Glutamatergic neuron (in vitro differentiated cells): ENCODE data around the gene XRCC6. TPM values are rescaled to one million over a fixed set of nuclear protein-coding genes. Genes with fewer than 3 reads are reported as not detected.

Experiments used
- DNase-seq: peaks from one replicate; pipeline ENCODE4 v3.0.0; 2022
- H3K27ac Mint-ChIP-seq: one replicate; pipeline ENCODE4 v1.8.0; 2020; ENCODE audit warnings: mild to moderate bottlenecking, mixed read lengths, inconsistent platforms; ENCODE audit not compliant: unreplicated experiment
- H3K27me3 Mint-ChIP-seq: one replicate; pipeline ENCODE4 v1.8.0; 2020; ENCODE audit warnings: mild to moderate bottlenecking, moderate library complexity, mixed read lengths, inconsistent platforms; ENCODE audit not compliant: unreplicated experiment
- H3K36me3 Mint-ChIP-seq: one replicate; pipeline ENCODE4 v1.8.0; 2020; ENCODE audit warnings: mild to moderate bottlenecking, mixed read lengths, inconsistent platforms; ENCODE audit not compliant: unreplicated experiment
- H3K4me1 Mint-ChIP-seq: one replicate; pipeline ENCODE4 v1.8.0; 2020; ENCODE audit warnings: mild to moderate bottlenecking, low read depth, mixed read lengths, inconsistent platforms; ENCODE audit not compliant: unreplicated experiment
- H3K4me3 Mint-ChIP-seq: one replicate; pipeline ENCODE4 v1.8.0; 2020; ENCODE audit warnings: mild to moderate bottlenecking, mixed read lengths, inconsistent platforms; ENCODE audit not compliant: unreplicated experiment
- H3K9me3 Mint-ChIP-seq: one replicate; pipeline ENCODE4 v1.8.0; 2020; ENCODE audit warnings: mild to moderate bottlenecking, moderate library complexity, mixed read lengths, inconsistent platforms; ENCODE audit not compliant: unreplicated experiment
- total RNA-seq: library from RNA; stranded (reverse); fragmentation: NEBNext Ultra II Directional; extraction: Animal tissue kit (Norgen Biotek cat#: 25700); gene quantifications from one replicate; pipeline ENCODE4 v1.2.1, GENCODE V29; 2021; ENCODE audit not compliant: unreplicated experiment
- TF ChIP-seq, protein P1 (sequence below): fragments of 200-600 bp; sonication (generic); IDR thresholded peaks from one replicate; pipeline ENCODE4 v1.5.0; 2021; ENCODE audit not compliant: partially characterized antibody, unreplicated experiment

The XRCC6 gene
- total RNA-seq, 1 donor from 2014 or later: 155 TPM

DNA sequence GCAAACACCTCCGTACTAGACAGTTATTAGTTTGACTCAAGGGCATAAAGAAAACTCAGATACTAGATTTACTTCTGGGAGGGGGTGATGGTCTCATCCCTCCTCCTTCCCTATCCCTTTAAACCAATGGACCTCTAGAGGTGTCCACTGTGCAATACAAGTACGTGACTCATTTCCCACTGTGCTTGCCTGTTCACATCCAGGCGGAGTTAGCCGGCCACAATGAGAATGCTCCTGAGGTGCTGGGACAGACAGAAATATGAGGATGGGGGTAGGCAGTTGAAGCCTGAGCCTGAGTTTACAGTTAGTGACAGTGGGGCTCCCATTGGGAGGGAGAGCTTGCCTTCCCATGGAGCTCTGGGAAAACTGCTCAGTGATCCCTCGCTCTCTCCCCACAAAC, 23.0 kb upstream of the XRCC6 start:
- Mint-ChIP-seq H3K9me3 (no peaks in the 10 kb centered on the region), H3K4me1 (peaks cover 3% of the 10 kb centered on the region), H3K27me3 (peaks cover 5% of the 10 kb centered on the region), H3K36me3 (peaks cover 6% of the 10 kb centered on the region), H3K4me3 (no peak overlapping the region), H3K27ac (no peak overlapping the region)
- TF ChIP-seq, protein P1, sequence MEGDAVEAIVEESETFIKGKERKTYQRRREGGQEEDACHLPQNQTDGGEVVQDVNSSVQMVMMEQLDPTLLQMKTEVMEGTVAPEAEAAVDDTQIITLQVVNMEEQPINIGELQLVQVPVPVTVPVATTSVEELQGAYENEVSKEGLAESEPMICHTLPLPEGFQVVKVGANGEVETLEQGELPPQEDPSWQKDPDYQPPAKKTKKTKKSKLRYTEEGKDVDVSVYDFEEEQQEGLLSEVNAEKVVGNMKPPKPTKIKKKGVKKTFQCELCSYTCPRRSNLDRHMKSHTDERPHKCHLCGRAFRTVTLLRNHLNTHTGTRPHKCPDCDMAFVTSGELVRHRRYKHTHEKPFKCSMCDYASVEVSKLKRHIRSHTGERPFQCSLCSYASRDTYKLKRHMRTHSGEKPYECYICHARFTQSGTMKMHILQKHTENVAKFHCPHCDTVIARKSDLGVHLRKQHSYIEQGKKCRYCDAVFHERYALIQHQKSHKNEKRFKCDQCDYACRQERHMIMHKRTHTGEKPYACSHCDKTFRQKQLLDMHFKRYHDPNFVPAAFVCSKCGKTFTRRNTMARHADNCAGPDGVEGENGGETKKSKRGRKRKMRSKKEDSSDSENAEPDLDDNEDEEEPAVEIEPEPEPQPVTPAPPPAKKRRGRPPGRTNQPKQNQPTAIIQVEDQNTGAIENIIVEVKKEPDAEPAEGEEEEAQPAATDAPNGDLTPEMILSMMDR: no peak
- DNase-seq: no peak

DNA sequence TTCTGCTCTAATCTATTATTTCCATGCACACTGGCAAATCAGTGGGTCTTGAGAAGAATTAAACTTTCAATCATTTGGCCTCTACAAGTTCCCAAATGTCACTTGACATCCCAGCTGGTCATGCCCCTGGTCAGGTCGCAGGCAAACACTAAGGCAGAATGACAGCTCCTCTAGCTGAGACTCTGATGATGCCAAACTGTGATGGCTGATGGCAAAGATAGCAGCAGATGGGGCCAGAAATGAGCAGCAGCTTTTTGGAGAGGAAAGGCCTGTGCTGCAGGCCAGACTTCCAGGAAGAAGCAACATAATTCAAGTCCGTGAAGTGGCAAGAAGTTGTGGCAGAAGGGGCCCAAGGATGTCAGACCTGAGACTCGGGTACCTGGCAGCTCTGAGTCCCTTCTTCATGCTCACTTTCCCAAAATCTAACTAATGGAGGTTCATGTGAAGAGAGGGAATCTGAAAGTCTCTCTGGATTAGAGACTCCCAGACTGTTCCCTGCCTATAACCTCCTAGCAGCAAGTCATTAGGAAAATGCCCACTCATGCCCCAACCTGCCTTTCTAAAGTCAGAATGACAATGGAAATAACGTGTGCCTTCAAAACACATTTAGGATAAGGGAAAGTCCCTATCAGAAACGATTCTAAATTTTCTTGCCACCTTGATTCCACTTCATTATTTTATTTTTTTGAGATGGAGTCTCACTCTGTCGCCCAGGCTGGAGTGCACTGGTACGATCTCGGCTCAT, 22.0 kb upstream of the XRCC6 start:
- Mint-ChIP-seq H3K27me3 (peaks cover 5% of the 10 kb centered on the region), H3K4me3 (no peak overlapping the region), H3K27ac (peak overlapping the region; percentile 28), H3K36me3 (peaks cover 6% of the 10 kb centered on the region), H3K4me1 (peaks cover 3% of the 10 kb centered on the region), H3K9me3 (no peaks in the 10 kb centered on the region)
- TF ChIP-seq, protein P1: no peak
- DNase-seq: no peak

- no peak overlapping the region for H3K27ac Mint-ChIP-seq
- TF ChIP-seq, protein P1: no peak
- peaks cover 6% of the 10 kb centered on the region for H3K36me3 Mint-ChIP-seq
- H3K4me1 Mint-ChIP-seq: peaks cover 3% of the 10 kb centered on the region
- no peaks in the 10 kb centered on the region for H3K9me3 Mint-ChIP-seq
- no peak overlapping the region for H3K4me3 Mint-ChIP-seq
- H3K27me3 Mint-ChIP-seq: peaks cover 2% of the 10 kb centered on the region
- no peak for DNase-seq
These were observed 20.1 kb upstream of the XRCC6 start for GRCh38 chr22:41600976-41601375.

DNA sequence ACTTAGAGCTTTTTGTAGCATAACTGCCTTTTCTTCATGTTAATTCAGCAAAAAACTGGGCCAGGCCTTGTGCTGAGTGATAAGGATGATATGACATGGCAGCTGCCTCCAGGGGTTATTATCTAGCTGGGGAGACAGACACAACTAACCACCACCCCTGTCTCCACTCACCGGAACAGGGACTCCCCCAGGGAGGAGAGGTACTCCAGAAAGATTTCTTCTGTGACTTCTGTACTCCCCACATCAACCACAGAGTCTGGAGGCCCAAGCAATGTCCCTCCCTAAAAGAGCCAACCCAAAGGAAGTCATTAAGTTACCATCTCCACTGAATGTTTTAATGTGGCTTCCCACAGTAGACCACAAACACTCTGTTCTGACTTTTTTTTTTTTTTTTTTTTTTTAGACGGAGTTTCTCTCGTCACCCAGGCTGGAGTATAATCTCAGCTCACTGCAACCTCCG, 17.2 kb upstream of the XRCC6 start:
- TF ChIP-seq, protein P1: no peak
- Mint-ChIP-seq H3K9me3 (no peaks in the 10 kb centered on the region), H3K27me3 (peaks cover 3% of the 10 kb centered on the region), H3K36me3 (peaks cover 6% of the 10 kb centered on the region), H3K4me3 (no peak overlapping the region), H3K27ac (no peak overlapping the region), H3K4me1 (no peaks in the 10 kb centered on the region)
- DNase-seq: no peak

DNA sequence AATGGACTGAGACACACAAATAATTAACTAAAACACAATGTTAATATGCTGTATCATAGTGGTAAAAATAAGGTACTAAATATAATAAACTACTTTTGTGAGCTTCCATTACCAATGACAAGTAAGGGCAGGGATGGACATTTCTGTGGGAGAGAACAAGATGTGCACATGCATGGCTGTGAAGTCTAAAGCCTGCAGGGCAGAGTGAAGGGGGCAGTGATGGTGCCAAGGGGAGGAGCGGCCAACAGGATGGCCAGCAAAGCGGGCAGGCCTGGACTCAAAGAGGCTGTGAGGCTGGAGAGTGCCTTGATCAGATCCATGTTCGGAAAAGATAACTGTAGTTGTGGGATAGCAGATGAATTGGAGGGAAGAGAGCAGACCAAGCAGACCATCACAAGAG, 12.7 kb upstream of the XRCC6 start:
- DNase-seq: no peak
- H3K27me3 Mint-ChIP-seq: peaks cover 5% of the 10 kb centered on the region
- H3K4me1 Mint-ChIP-seq: no peaks in the 10 kb centered on the region
- no peaks in the 10 kb centered on the region for H3K9me3 Mint-ChIP-seq
- no peaks in the 10 kb centered on the region for H3K36me3 Mint-ChIP-seq
- H3K27ac Mint-ChIP-seq: no peak overlapping the region
- no peak overlapping the region for H3K4me3 Mint-ChIP-seq
- TF ChIP-seq, protein P1: no peak
